HG03439 (cell line): ENCODE results near the gene EVX1.

Experiments
- ATAC-seq: cut with Tn5 transposase; IDR thresholded peaks from one replicate; pipeline ENCODE4 v1.9.1; 2021; ENCODE audit warnings: mild to moderate bottlenecking, moderate library complexity; ENCODE audit not compliant: unreplicated experiment

Gene EVX1

GRCh38 chr7:27224983-27225934 lies 17.3 kb upstream of the EVX1 start:
- no peak for ATAC-seq

DNA sequence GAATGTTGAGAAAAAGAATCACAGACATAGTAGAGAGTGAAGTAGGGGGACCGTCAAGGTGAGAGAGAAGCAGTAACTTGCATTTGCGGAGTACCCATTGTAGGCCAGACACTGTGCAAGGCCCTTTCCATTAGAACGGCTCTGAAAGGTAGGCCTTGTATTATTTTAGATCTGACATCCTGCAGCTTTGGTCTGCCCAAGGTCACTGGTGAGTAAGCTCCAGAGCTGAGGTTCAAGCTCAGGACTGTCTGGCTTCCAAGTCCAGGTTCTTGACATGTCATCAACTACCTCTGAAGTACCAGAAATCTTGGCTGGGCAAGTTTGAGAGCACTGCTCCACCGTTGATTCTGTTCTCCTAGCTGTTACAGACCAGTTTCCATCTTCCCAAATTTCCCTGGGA lies 13.2 kb upstream of the EVX1 start:
- ATAC-seq: no peak

GRCh38 chr7:27235387-27236311 lies 7.0 kb upstream of the EVX1 start:
- no peak for ATAC-seq

GRCh38 chr7:27237735-27238334 lies 4.8 kb upstream of the EVX1 start:
- no peak for ATAC-seq

DNA sequence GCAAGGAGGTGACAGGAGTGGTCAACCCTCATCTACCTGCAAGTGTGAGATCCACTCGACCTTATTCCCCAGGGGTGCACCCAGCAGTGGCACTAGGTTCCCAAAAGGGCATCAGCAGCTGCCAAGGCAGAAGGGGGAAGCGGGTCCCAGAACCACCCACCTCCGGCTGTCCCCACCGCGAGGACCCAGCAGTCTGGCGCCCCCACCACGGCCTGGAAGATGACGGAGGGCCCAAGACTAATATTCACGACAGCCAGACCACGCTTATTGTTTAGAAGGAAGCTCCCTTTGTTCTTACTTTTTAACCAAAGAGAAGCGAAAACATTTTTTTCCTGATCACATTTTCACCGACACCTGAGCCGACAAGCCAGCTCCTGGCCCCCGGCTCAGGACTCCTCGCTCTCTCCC lies 3.6 kb upstream of the EVX1 start:
- no peak for ATAC-seq

GRCh38 chr7:27239387-27240014 lies 3.1 kb upstream of the EVX1 start:
- no peak for ATAC-seq

DNA sequence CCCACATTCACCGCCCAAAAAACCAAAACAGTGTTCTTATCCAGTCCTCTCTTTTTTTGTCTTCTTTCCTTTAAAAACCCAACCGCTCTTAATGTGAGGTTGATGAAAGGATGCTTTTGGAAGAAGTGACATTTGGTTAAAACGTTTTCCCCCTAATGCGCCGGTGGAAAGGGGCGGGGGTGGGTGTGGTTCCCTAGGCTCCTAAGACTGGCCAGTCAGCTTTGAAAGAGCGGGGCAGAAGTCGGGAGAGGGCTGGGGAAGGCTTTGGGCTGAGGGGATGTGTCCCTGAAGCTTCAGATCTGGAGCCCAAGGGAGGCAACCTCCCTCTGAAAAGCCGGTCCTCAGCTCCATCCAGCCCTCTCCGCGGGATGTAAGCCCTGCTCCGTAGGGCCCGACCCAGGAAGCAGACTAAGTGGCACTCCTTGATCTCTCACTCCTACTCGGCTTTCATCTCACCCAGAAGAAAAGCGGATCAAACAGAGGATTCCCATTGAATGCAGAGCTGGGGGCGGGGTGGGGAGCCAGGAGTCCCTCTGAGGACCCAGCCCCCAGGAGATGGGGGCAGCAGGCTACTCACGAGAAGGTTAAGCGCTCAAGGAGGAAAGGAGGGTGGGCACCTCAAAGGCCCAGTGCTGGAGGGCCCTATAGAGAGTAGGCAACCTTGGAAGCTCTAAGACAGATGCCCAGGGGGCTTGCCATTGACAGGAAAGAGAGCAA lies 2.4 kb upstream of the EVX1 start:
- no peak for ATAC-seq

GRCh38 chr7:27241189-27242056 lies 1.2 kb upstream of the EVX1 start:
- ATAC-seq: no peak

DNA sequence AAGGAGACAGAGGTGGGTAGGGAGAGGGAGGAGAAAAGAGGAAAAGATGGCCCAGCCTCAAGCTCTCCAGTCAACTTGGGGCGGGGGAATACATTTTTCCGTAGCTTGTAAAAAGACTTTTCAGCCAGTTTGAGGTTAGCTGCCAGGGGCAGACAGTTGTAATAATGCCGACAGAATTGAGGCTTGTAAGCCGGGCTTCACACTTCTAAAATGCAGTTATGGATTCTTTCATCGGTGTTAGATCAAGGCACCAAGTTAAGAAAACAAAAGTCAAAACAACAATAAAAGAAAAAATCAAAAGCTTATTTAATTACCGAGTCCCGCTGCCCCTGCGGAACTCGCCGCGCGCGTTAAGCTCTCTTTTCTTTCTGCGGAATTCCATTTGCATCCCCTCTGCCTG lies 448 bp upstream of the EVX1 start:
- ATAC-seq: no peak

GRCh38 chr7:27243340-27244163 lies 950 bp downstream of the EVX1 start:
- no peak for ATAC-seq

DNA sequence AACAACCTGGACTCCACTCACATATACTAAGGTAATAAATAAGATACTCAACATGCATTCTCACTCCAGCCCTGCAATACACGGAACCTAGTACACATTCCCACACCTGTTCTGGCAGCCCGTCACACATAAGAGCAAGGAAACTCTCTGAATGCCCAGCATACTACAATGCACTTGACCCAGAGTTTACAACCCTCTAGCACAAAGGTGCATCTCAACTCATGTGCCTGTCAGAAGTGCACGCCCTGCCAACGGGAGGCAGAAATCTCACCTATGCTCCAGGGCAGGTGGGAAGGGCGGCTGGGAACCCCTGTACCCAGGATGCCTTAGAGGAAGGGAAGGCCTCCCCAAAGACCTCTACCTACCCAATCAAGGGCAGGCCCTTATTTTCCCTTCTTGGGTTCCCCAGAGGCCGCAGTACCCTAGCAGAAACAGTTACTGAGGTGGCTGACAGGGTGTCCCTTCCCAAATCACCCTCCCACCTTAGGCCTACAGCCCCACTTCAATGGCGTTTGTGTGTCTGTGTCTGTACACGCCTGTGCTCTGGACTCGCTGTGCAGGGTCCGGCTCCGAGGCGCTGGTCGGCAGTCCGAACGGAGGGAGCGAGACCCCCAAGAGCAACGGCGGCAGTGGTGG lies 2.0 kb downstream of the EVX1 start:
- no peak for ATAC-seq

DNA sequence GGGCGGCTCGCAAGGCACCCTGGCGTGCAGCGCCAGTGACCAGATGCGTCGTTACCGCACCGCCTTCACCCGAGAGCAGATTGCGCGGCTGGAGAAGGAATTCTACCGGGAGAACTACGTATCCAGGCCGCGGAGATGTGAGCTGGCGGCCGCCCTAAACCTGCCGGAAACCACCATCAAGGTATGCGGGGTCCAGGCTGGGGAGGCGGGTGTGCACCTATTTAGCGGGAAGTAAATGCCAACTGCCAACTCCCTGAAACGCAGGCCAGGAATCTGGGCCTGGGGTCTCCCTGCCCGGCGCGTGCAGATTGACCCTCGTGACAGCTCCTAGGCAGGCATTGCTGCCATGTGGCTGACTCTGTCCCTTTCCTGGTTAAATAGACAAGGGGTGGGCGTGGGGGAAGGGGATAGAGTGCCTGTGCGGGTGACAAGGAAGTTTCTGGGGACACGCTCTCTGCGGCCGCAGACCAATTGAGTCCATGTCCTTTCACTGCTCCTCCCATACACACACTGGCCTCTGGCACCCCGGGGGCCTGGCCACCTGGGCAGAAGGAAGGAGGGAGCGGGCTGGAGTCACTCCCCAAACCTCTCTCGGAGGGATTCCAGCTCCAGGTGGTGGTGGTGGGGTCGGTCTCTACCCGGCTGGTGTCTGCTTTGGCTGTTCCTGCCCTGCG lies 2.7 kb downstream of the EVX1 start:
- no peak for ATAC-seq

DNA sequence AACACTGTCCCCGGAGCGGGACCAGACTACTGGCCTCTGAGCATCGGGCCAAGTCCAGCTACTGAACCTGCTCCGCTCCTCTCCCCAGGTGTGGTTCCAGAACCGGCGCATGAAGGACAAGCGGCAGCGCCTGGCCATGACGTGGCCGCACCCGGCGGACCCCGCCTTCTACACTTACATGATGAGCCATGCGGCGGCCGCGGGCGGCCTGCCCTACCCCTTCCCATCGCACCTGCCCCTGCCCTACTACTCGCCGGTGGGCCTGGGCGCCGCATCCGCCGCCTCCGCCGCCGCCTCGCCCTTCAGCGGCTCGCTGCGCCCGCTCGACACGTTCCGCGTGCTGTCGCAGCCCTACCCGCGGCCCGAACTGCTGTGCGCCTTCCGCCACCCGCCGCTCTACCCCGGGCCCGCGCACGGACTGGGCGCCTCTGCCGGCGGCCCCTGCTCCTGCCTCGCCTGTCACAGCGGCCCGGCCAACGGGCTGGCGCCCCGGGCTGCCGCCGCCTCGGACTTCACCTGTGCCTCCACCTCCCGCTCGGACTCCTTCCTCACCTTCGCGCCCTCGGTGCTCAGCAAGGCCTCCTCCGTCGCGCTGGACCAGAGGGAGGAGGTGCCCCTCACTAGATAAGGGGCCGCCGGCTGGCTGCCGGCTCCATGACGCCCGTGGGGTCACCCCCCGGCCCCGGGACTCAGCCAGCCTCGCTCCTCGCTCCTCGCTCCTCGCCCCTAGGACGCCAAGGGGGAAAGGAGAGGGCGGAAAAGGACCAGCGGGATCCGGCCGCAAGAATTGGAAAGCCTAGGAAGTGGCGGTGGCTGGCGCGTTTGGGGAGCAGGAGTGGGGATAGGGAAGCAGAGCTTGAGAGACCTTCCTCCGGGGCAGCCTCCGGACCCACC lies 3.4 kb downstream of the EVX1 start:
- ATAC-seq: no peak

DNA sequence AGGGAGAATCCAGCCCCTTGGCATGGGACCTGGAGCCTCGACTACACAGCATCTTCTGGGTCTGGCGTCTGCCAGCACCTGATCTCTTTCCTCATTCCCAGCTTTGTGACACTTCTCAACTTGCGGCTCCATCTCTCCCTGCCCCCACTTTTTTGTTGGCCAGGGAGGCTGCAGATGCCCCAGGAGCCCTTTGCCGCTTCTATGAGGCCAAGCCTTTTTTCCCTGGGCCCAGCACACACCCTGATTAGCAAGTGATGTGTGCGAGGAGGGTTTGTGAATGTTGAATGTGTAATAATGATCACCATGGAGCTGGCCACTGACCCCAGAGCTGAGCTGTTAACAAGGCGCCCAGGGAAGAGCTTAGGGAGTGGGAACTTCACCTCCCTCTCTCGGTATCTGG lies 4.4 kb downstream of the EVX1 start:
- no peak for ATAC-seq

DNA sequence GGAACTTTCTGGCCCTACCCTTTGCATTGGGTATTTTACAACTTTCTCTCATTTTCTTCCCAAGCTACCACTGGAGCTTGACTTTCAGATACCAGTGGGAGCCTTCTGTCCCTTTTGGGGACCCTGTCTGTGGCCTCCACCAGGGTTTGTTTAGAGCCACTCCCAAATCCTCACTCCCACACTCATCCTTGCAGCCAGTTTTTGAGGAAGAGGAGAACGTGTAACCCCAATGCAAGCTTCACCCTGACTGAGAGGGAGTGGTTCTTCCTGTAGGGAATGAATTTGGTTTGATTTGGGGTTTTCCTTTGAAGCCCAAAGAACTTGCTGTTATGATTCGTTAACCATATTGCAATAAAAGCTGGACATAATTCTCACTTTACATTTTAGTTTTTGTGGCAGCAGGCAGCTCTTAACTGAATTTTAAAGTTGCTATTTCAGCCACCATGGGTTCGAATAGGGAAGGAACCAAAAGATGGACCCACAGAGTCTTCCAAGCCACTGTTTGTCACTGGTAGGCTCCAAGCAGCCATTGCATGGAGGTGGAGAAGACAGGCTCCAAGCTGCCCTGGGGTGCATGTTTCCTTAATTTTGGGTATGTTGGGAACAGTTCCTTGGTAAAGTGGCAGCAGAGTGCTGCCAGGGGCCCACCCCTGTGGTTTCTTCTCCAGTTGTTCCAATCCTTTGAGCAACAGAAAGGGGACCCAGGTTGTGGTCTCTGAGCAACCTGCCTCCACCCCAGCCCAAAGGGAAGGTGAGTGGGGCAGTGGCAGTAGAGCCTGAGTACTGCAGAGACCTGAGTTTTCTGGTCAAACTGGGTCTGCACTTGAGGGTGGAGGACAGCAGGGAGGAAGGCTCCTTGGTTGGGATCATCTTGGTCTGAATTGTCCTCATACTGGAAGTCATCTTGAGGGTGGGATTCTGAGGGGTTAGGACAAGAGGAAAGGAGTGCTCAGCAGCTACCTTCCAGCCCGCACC lies 5.1 kb downstream of the EVX1 start:
- ATAC-seq: no peak
